ENCODE measurements around the gene IL18BP. TPM values are rescaled to one million over a fixed set of nuclear protein-coding genes. Genes with fewer than 3 reads are reported as not detected.
A peak's percentile ranks its signal among the peaks of the same experiment; 100 is the strongest.

Gene IL18BP
- total RNA-seq, 1 donor from 2014 or later: 18.0 TPM

DNA sequence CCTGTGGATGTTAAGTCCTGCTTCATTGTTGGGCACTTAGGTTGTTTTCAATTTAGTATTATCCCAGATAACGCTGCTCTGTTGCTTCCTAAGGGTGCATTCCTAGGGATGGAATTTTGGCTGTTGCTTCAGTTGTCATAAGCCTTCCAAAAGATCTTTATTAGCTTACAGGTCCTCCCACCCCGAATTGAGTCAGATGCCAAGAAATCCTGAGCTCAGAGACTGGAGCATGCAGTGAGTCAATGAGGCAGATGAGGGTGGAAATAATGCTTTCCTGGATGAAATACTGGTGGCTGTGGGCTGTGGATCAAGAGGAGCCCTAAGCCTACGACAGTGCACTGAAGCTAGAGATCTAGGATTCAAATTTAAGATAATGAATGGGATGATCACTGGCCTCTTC, 10.7 kb upstream of the IL18BP start:
- peak in 1 of 2 donors; percentile 24 for ATAC-seq
- Histone ChIP-seq H3K9me3 (no peaks in the 10 kb centered on the region), H3K27me3 (ENCODE audit: low read depth) (no peaks in the 10 kb centered on the region), H3K4me1 (peaks cover 7% of the 10 kb centered on the region), H3K36me3 (peaks cover 37% of the 10 kb centered on the region), H3K4me3 (no peak overlapping the region), H3K27ac (no peak overlapping the region)
- no peak for DNase-seq
- intact Hi-C loops (cut with DNase I): no loop called here
- TF ChIP-seq, protein P1, sequence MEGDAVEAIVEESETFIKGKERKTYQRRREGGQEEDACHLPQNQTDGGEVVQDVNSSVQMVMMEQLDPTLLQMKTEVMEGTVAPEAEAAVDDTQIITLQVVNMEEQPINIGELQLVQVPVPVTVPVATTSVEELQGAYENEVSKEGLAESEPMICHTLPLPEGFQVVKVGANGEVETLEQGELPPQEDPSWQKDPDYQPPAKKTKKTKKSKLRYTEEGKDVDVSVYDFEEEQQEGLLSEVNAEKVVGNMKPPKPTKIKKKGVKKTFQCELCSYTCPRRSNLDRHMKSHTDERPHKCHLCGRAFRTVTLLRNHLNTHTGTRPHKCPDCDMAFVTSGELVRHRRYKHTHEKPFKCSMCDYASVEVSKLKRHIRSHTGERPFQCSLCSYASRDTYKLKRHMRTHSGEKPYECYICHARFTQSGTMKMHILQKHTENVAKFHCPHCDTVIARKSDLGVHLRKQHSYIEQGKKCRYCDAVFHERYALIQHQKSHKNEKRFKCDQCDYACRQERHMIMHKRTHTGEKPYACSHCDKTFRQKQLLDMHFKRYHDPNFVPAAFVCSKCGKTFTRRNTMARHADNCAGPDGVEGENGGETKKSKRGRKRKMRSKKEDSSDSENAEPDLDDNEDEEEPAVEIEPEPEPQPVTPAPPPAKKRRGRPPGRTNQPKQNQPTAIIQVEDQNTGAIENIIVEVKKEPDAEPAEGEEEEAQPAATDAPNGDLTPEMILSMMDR (IDR thresholded peaks at IDR 0.05): no peak

DNA sequence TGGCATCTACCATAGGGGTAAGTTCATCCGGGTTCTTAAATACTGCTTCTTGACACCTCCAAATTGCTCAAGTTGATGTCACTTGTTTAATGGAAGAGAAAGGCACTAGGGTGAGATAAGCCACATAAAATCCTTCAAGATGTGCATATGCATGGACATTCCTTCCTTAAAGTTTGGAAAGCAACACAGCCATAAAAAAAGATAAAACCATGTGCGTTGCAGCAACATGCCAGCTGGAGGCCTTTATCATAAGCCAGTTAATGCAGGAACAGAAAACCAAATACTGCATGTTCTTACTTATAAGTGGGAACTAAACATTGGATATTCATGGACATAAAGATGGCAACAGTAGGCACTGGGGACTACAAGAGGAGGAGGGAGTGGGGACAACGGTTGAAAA, 8.0 kb upstream of the IL18BP start:
- Histone ChIP-seq H3K27ac (no peak overlapping the region), H3K4me1 (peaks cover 7% of the 10 kb centered on the region), H3K36me3 (peaks cover 26% of the 10 kb centered on the region), H3K4me3 (no peak overlapping the region), H3K9me3 (no peaks in the 10 kb centered on the region), H3K27me3 (ENCODE audit: low read depth) (no peaks in the 10 kb centered on the region)
- intact Hi-C loops (cut with DNase I): no loop called here
- no peak for ATAC-seq
- TF ChIP-seq, protein P1 (IDR thresholded peaks at IDR 0.05): no peak
- DNase-seq: no peak

DNA sequence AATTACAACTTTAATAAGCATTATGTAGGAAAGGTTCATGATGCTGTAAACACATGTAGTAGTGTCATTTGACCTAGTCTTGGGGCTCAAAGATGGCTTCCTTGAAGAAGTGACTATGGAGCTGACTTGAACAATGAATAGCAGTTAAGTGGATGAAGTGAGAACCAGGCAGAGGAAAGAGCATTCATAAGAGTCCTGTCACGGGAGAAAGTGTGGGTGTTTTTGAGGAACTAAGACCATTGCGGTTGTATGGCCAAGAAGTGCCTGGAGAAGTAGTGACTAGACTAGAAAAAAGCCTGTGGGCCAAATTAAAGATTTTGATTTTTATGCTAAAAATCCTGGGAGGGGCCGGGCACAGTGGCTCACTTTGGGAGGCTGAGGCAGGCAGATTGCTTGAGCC, 7.2 kb upstream of the IL18BP start:
- Histone ChIP-seq H3K36me3 (peaks cover 26% of the 10 kb centered on the region), H3K27me3 (ENCODE audit: low read depth) (no peaks in the 10 kb centered on the region), H3K9me3 (no peaks in the 10 kb centered on the region), H3K27ac (peak overlapping the region; percentile 26), H3K4me3 (no peak overlapping the region), H3K4me1 (peaks cover 7% of the 10 kb centered on the region)
- peak; percentile 73 to 77 for ATAC-seq
- intact Hi-C loops (cut with DNase I): no loop called here
- TF ChIP-seq, protein P1 (IDR thresholded peaks at IDR 0.05): no peak
- no peak for DNase-seq

DNA sequence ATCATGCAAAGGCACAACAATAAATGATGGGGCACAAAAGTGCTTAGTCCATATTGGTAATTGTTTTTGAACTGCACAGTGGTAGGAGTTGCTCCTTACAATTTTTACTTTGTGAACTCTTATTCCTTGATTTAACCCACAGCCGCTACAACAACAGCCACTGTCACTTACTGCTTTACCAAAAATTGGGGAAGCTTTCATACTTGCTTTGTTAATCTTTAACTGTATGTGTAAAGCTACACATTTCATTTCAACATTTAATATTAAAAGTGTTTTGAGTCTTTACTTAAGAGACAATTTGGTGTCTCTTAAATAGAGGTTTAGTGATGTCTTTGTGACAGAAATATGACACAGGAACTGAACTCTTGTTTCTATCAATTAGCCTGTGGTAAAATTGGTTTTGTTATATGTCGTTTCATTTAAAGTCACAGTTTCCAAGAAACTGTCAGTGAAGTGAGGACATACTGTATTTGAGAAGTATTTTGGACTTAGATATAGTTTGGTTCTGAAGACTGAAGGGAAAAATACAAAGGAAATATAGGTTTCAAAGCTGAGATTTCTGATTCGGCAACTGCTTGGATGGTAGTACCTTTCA, 6.5 kb upstream of the IL18BP start:
- no peaks in the 10 kb centered on the region for H3K9me3 ChIP-seq
- no peak overlapping the region for H3K4me3 ChIP-seq
- no peak for ATAC-seq
- intact Hi-C loops (cut with DNase I): no loop called here
- no peak for DNase-seq
- peaks cover 22% of the 10 kb centered on the region for H3K36me3 ChIP-seq
- peaks cover 8% of the 10 kb centered on the region for H3K4me1 ChIP-seq
- no peaks in the 10 kb centered on the region for H3K27me3 ChIP-seq (ENCODE audit: low read depth)
- peak overlapping the region; percentile 26 for H3K27ac ChIP-seq
- TF ChIP-seq, protein P1 (IDR thresholded peaks at IDR 0.05): no peak

DNA sequence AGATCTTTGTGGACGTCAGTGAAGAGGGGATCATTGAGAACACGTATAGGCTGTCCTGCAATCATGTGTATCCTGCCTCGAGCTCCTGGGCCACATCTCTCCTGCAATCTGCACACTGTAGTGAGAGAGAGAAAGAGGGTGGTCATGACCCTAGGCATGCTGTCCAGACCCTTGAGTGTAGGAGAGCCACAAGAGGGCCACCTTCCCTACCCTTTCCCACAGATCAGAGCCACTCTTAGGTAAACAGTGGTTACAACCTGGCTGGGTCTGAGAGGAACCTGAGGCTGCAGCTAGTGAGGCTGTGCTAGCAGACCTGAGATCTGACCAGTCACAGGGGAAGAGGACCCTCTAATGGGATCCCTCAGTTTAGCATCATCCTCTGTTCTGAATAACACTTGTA, 3.9 kb upstream of the IL18BP start:
- peaks cover 33% of the 10 kb centered on the region for H3K4me1 ChIP-seq
- H3K9me3 ChIP-seq: no peaks in the 10 kb centered on the region
- no peaks in the 10 kb centered on the region for H3K27me3 ChIP-seq (ENCODE audit: low read depth)
- no peak for ATAC-seq
- DNase-seq: no peak
- peaks cover 15% of the 10 kb centered on the region for H3K36me3 ChIP-seq
- H3K27ac ChIP-seq: no peak overlapping the region
- TF ChIP-seq, protein P1 (IDR thresholded peaks at IDR 0.05): no peak
- H3K4me3 ChIP-seq: no peak overlapping the region
- intact Hi-C loops (cut with DNase I): no loop called here

All from lower lobe of right lung (tissue), 2 donors.